Mesendoderm (in vitro differentiated cells): ENCODE measurements around the gene KRI1.
"Not testable (repeated sequence)": the region's sequence is repeated elsewhere in the genome, so short reads cannot be mapped to it uniquely, and the experiment has no call there.

Experiments
- DNase-seq: peaks from one replicate; pipeline ENCODE4 v3.0.0; 2013
- H2AK5ac ChIP-seq: 2 replicates; pipeline ENCODE4 v1.6.1; 2013; ENCODE audit warnings: low read length, inconsistent platforms
- H2BK120ac ChIP-seq: 2 replicates; pipeline ENCODE4 v1.6.1; 2013; ENCODE audit warnings: low read depth, mild to moderate bottlenecking, low read length, moderate library complexity, mixed read lengths
- H2BK15ac ChIP-seq: replicated peaks from 2 replicates; pipeline ENCODE4 v1.6.1; 2013; ENCODE audit warnings: low read depth, mild to moderate bottlenecking, moderate library complexity
- H2BK5ac ChIP-seq: 2 replicates; pipeline ENCODE4 v1.6.1; 2013; ENCODE audit warnings: low read length, inconsistent platforms
- H3K18ac ChIP-seq: 2 replicates; pipeline ENCODE4 v1.6.1; 2013; ENCODE audit warnings: mild to moderate bottlenecking, low read length, mixed read lengths
- H3K23ac ChIP-seq: one replicate; pipeline ENCODE4 v1.6.1; 2013; ENCODE audit warnings: low read length
- H3K27ac ChIP-seq: 2 replicates; pipeline ENCODE4 v1.5.1; 2013; ENCODE audit warnings: low read depth, mild to moderate bottlenecking, inconsistent platforms, low read length, moderate library complexity
- H3K27me3 ChIP-seq: 2 replicates; pipeline ENCODE4 v1.6.1; 2013; ENCODE audit warnings: low read length, control low read depth, mild to moderate bottlenecking, inconsistent platforms; ENCODE audit not compliant: insufficient read depth, poor library complexity
- H3K36me3 ChIP-seq: 2 replicates; pipeline ENCODE4 v1.6.1; 2013; ENCODE audit warnings: low read length, inconsistent platforms; ENCODE audit not compliant: control insufficient read depth, insufficient read depth
- H3K4ac ChIP-seq: one replicate; pipeline ENCODE4 v1.6.1; 2013; ENCODE audit warnings: low read depth, mild to moderate bottlenecking, low read length, moderate library complexity
- H3K4me1 ChIP-seq: 2 replicates; pipeline ENCODE4 v1.6.1; 2013; ENCODE audit warnings: low read depth, low read length, inconsistent platforms; ENCODE audit not compliant: control insufficient read depth
- H3K4me2 ChIP-seq: 2 replicates; pipeline ENCODE4 v1.6.1; 2013; ENCODE audit warnings: low read length
- H3K4me3 ChIP-seq: 2 replicates; pipeline ENCODE4 v1.5.1; 2013; ENCODE audit warnings: mild to moderate bottlenecking, low read length
- H3K56ac ChIP-seq: one replicate; pipeline ENCODE4 v1.6.1; 2013; ENCODE audit warnings: low read length
- H3K79me1 ChIP-seq: 2 replicates; pipeline ENCODE4 v1.6.1; 2013; ENCODE audit warnings: low read length, inconsistent platforms
- H3K79me2 ChIP-seq: 2 replicates; pipeline ENCODE4 v1.6.1; 2013; ENCODE audit warnings: mild to moderate bottlenecking, low read length; ENCODE audit not compliant: control insufficient read depth, insufficient read depth
- H3K9ac ChIP-seq: 2 replicates; pipeline ENCODE4 v1.6.1; 2013; ENCODE audit warnings: low read length, inconsistent platforms
- H4K5ac ChIP-seq: one replicate; pipeline ENCODE4 v1.6.1; 2013; ENCODE audit warnings: low read length
- H4K8ac ChIP-seq: one replicate; pipeline ENCODE4 v1.6.1; 2013; ENCODE audit warnings: low read depth, mild to moderate bottlenecking, control low read depth, low read length, moderate library complexity
- WGBS: extraction: QIAGEN DNeasy Blood & Tissue Kit; methylation state at CpG from one replicate; pipeline ENCODE4 v1.1.7; 2013; ENCODE audit warnings: low lambda C conversion rate, missing lambda C conversion rate; ENCODE audit not compliant: insufficient coverage; ENCODE audit errors: extremely low coverage; 5-methylcytosine and 5-hydroxymethylcytosine counted together

KRI1 gene

DNA sequence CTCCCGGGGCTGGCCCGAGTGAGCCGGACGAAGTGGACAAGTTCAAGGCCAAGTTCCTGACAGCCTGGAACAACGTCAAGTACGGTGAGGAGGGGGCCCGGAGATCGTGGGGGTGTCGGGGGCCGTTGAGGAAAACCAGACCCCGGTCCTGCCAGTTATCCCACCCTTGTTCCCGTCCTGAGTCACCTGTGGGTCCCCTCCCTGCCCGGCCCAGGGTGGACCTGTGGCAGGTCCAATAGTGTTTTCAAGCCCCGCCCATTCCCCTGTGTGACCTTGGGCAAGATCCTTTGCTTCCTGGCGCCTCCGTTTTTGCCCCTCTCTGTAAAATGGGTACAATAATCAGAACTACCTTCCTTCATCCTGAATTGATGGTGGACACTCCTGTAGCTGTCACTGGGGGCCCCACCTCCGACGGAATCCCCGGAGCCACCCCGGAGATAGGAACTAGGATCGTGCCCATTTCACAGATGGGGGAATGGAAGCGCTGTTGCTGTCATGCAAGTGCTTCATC is 21.5 kb downstream of the KRI1 start:
- H2BK15ac ChIP-seq, result no peak overlapping the region
- peak overlapping the region; percentile 87 for H3K4me3 ChIP-seq
- H3K4ac ChIP-seq, result peak overlapping the region; percentile 41
- H2AK5ac ChIP-seq, result no peak overlapping the region
- peak overlapping the region; percentile 75 for H3K4me2 ChIP-seq
- H3K27me3 ChIP-seq, result no peaks in the 10 kb centered on the region
- peak overlapping the region; percentile 85 for H3K9ac ChIP-seq
- no peaks in the 10 kb centered on the region for H3K4me1 ChIP-seq
- no peak overlapping the region for H4K5ac ChIP-seq
- peak; percentile 42 for DNase-seq
- H4K8ac ChIP-seq, result no peak overlapping the region
- H2BK120ac ChIP-seq, result no peak overlapping the region
- H3K18ac ChIP-seq, result peak overlapping the region; percentile 88
- no peak overlapping the region for H2BK5ac ChIP-seq
- H3K56ac ChIP-seq, result peak overlapping the region; percentile 86
- H3K27ac ChIP-seq, result peak overlapping the region; percentile 37
- peak overlapping the region; percentile 45 for H3K23ac ChIP-seq
- H3K79me1 ChIP-seq, result peaks cover 4% of the 10 kb centered on the region
- H3K79me2 ChIP-seq, result no peaks in the 10 kb centered on the region
- H3K36me3 ChIP-seq, result peaks cover 2% of the 10 kb centered on the region
- WGBS, result no CpG with 5 or more reads among the region's 22 CpGs

DNA sequence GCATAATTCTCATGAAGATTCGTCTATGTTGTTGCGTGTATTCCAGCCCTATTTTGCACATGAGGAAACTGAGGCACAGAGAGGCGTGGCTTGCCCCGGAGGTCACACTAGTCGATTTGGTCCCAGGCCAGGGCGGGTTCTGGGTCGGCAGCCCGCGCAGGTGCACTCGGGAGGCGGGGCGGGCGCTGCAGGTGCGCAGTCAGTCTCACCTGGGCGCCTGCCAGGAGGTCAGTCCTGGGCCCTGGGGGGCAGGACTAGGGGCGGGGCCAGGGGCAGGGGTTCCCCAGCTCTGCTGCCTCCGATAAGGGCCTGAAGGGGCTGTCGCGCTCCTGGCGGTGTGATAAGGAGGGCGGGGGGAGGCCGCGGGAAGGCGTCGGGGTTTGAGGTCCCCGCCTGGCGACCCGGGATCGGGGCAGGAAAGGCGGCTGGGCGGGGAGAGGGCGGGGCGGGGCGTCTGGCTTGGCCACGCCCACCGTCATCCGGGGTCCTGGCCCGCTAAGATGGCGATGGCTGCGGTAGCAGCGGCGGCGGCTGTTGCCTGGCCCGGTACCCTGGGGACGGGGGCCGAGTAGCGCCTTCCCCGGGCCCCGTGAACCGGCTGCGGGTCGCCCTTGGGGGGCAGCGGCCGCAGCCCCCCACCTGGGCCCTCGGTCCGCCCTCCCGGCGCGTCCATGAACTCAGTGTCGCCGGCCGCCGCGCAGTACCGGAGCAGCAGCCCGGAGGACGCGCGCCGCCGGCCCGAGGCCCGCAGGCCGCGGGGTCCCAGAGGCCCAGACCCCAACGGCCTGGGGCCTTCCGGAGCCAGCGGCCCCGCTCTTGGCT is 22.2 kb downstream of the KRI1 start, which contains the start of gene ATG4D:
Gene ATG4D, plus strand, starts transcription at position 485 of the 822 bp plus-strand sequence. Its CDS starts 187 bp downstream, at position 672.
- Histone ChIP-seq H2AK5ac (no peak within 1 kb of the TSS), H3K23ac (peak within 1 kb of the TSS; percentile 45), H2BK15ac (no peak within 1 kb of the TSS), H3K27me3 (no peaks in the 10 kb centered on the region), H4K8ac (no peak within 1 kb of the TSS), H3K4me2 (peak within 1 kb of the TSS; percentile 75), H2BK120ac (no peak within 1 kb of the TSS), H4K5ac (no peak within 1 kb of the TSS), H3K4me1 (no peaks in the 10 kb centered on the region), H3K79me1 (peaks cover 4% of the 10 kb centered on the region), H3K27ac (peak within 1 kb of the TSS; percentile 37), H3K9ac (peak within 1 kb of the TSS; percentile 85), H3K36me3 (no peaks in the 10 kb centered on the region), H3K4me3 (peak within 1 kb of the TSS; percentile 87), H3K79me2 (no peaks in the 10 kb centered on the region), H3K4ac (peak within 1 kb of the TSS; percentile 70), H3K18ac (peak within 1 kb of the TSS; percentile 88), H3K56ac (peak within 1 kb of the TSS; percentile 86), H2BK5ac (no peak within 1 kb of the TSS)
- WGBS, result no CpG with 5 or more reads among the region's 79 CpGs
- peak; percentile 81 for DNase-seq

DNA sequence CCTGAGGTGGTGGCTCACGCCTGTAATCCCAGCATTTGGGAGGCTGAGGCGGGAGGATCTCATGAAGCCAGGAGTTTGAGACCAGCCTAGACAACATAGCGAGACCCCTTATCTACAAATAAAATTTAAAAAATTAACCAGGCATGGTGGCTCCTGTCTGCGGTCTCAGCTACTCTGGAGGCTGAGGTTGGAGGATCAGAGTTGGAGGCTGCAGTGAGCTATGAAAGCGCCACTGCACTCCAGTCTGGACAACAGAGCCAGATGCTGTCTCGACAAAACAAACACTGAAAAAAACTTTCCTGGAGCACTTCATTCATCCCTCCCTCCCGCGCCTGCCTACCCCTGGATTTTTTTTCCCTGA is 22.8 kb downstream of the KRI1 start:
- H4K5ac ChIP-seq, result no peak overlapping the region
- no peaks in the 10 kb centered on the region for H3K27me3 ChIP-seq
- no peak for DNase-seq
- H3K4me1 ChIP-seq, result no peaks in the 10 kb centered on the region
- no peak overlapping the region for H3K9ac ChIP-seq
- H3K27ac ChIP-seq, result no peak overlapping the region
- WGBS, result no CpG with 5 or more reads among the region's 8 CpGs
- no peak overlapping the region for H3K4ac ChIP-seq
- no peak overlapping the region for H2AK5ac ChIP-seq
- no peak overlapping the region for H3K18ac ChIP-seq
- no peak overlapping the region for H2BK15ac ChIP-seq
- no peak overlapping the region for H3K4me3 ChIP-seq
- no peak overlapping the region for H3K23ac ChIP-seq
- H3K36me3 ChIP-seq, result no peaks in the 10 kb centered on the region
- no peak overlapping the region for H3K4me2 ChIP-seq
- no peak overlapping the region for H4K8ac ChIP-seq
- H3K79me2 ChIP-seq, result no peaks in the 10 kb centered on the region
- H3K56ac ChIP-seq, result no peak overlapping the region
- H2BK120ac ChIP-seq, result no peak overlapping the region
- no peak overlapping the region for H2BK5ac ChIP-seq
- H3K79me1 ChIP-seq, result peaks cover 4% of the 10 kb centered on the region

DNA sequence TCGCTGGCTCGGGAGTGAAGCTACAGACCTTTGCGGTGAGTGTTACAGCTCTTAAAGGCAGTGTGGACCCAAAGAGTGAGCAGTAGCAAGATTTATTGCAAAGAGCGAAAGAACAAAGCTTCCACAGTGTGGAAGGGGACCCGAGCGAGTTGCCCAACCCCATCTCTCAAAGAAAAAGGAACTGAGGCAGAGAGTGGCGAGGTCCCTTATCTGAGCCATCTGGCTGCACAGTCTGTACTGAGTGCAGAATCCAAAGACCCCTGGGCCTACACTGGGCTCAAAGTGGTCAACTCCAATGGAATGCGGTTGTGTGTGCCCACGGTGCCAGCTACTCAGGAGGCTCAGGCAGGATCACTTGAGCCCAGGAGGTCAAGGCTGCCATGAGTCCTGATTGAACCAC is 26.8 kb downstream of the KRI1 start:
- not testable (repeated sequence) for H3K9ac ChIP-seq, H3K4me2 ChIP-seq, H3K56ac ChIP-seq, H3K4me1 ChIP-seq, H3K4ac ChIP-seq, H3K79me1 ChIP-seq, H3K18ac ChIP-seq, H3K79me2 ChIP-seq, H4K5ac ChIP-seq, H4K8ac ChIP-seq, H2AK5ac ChIP-seq, H2BK120ac ChIP-seq, H2BK5ac ChIP-seq, H3K36me3 ChIP-seq, H3K27ac ChIP-seq, H3K27me3 ChIP-seq, H2BK15ac ChIP-seq, H3K4me3 ChIP-seq, H3K23ac ChIP-seq, DNase-seq
- no CpG with 5 or more reads among the region's 9 CpGs for WGBS

DNA sequence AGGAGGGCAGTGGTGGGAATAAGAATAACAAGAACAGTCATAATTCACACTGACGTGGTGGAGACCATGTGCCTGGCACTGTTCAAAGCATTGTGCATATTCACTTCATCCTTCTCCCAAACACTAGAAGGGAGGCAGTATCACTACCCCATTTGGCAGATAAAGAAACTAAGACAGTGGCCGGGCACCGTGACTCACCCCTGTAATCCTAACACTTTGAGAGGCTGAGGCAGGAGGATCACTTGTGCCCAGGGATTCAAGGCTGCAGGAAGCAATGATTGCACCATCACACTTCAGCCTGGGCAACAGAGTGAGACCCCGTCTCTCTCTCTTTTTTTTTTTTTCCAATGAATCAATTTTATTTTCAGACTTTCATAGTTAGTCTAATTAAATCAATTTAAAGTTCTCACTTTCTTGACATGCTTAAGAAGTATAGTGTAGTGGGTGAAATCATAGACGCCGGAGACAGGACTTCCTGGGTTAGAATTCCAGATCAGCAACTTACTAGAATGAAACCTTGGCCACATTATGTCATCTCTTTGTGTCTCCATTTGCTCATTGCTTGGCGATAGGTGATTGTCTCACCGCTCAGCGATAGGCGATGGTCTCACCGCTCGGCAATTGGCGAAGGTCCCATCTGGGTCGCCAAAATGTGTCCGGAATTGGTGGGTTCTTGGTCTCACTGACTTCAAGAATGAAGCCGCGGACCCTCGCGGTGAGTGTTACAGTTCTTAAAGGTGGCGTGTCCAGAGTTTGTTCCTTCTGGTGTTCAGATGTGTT is 27.4 kb downstream of the KRI1 start:
- H3K4ac ChIP-seq, result no peak overlapping the region
- no peak overlapping the region for H2BK120ac ChIP-seq
- no peak overlapping the region for H2AK5ac ChIP-seq
- H3K4me3 ChIP-seq, result no peak overlapping the region
- H3K79me1 ChIP-seq, result no peaks in the 10 kb centered on the region
- H4K5ac ChIP-seq, result no peak overlapping the region
- no peaks in the 10 kb centered on the region for H3K36me3 ChIP-seq
- no peak overlapping the region for H3K23ac ChIP-seq
- no CpG with 5 or more reads among the region's 20 CpGs for WGBS
- no peak overlapping the region for H3K27ac ChIP-seq
- H4K8ac ChIP-seq, result no peak overlapping the region
- no peak overlapping the region for H3K9ac ChIP-seq
- H3K27me3 ChIP-seq, result no peaks in the 10 kb centered on the region
- no peak overlapping the region for H3K18ac ChIP-seq
- no peak overlapping the region for H3K4me2 ChIP-seq
- H2BK5ac ChIP-seq, result no peak overlapping the region
- no peak for DNase-seq
- H3K4me1 ChIP-seq, result no peaks in the 10 kb centered on the region
- no peak overlapping the region for H2BK15ac ChIP-seq
- H3K79me2 ChIP-seq, result no peaks in the 10 kb centered on the region
- H3K56ac ChIP-seq, result no peak overlapping the region
